Colonic mucosa (tissue), 4 donors: ENCODE data around the gene SH3RF1. TPM values are rescaled to one million over a fixed set of nuclear protein-coding genes. Genes with fewer than 3 reads are reported as not detected.

Experiments used
- DNase-seq: peaks from one replicate; pipeline ENCODE4 v3.0.0-alpha.2; 2020
- H3K27ac ChIP-seq: fragments of 200-600 bp; one replicate; pipeline ENCODE4 v1.8.0; 2021
- H3K27me3 ChIP-seq: fragments of 200-600 bp; one replicate; pipeline ENCODE4 v1.8.0; 2021
- H3K36me3 ChIP-seq: fragments of 200-600 bp; one replicate; pipeline ENCODE4 v1.8.0; 2021
- H3K4me1 ChIP-seq: fragments of 200-600 bp; one replicate; pipeline ENCODE4 v1.8.0; 2021; ENCODE audit warnings: mild to moderate bottlenecking
- H3K4me3 ChIP-seq: fragments of 200-600 bp; one replicate; pipeline ENCODE4 v1.8.0; 2021
- H3K9ac ChIP-seq, 2 donors: one replicate each; pipeline ENCODE4 v1.7.0; 2013; ENCODE audit warnings: control low read depth in 2 of 2, low read depth in 2 of 2, low read length in 2 of 2
- H3K9me3 ChIP-seq: fragments of 200-600 bp; one replicate; pipeline ENCODE4 v1.8.0; 2021
- CTCF ChIP-seq: fragments of 200-600 bp; IDR thresholded peaks from one replicate; pipeline ENCODE4 v1.8.0; 2022; ENCODE audit warnings: antibody characterized with exemption, mild to moderate bottlenecking
- intact Hi-C: fragments of 100-400 bp; cut with DNase I; formaldehyde crosslinking; loops from one replicate; pipeline ENCODE4 v1.14.1; 2022
- total RNA-seq, 2 donors: library from RNA; stranded (reverse); fragmentation: NEBNext Ultra II Directional in 1 of 2; extraction: Animal tissue kit (Norgen Biotek cat#: 25700) in 1 of 2; gene quantifications; one replicate each; pipeline ENCODE4 v1.2.1, GENCODE V29; 2021
- donor health status: healthy.
- donor health status: DM: no; HTN: no; CAD: no.
- donor health status: DM: no; HTN: no; CAD: no.

The SH3RF1 gene
- total RNA-seq, 2 donors from 2014 or later: 50.2 to 77.1 TPM

GRCh38 chr4:169311643-169312365 lies 41.0 kb upstream of the SH3RF1 start:
- Histone ChIP-seq H3K4me3 (no peak overlapping the region), H3K27me3 (no peaks in the 10 kb centered on the region), H3K36me3 (no peaks in the 10 kb centered on the region), H3K9me3 (no peaks in the 10 kb centered on the region), H3K4me1 (peaks cover 6% of the 10 kb centered on the region), H3K27ac (no peak overlapping the region), H3K9ac (no peak overlapping the region)
- DNase-seq: peak; percentile 45
- intact Hi-C loops: no loop called here
- no peak for TF ChIP-seq CTCF

GRCh38 chr4:169309326-169309967 lies 38.7 kb upstream of the SH3RF1 start:
- no peak overlapping the region for H3K4me3 ChIP-seq
- H3K4me1 ChIP-seq: peaks cover 6% of the 10 kb centered on the region
- H3K9me3 ChIP-seq: no peaks in the 10 kb centered on the region
- no peaks in the 10 kb centered on the region for H3K27me3 ChIP-seq
- no peak overlapping the region for H3K9ac ChIP-seq
- H3K36me3 ChIP-seq: no peaks in the 10 kb centered on the region
- TF ChIP-seq CTCF: no peak
- DNase-seq: no peak
- H3K27ac ChIP-seq: no peak overlapping the region
- intact Hi-C loops: no loop called here

GRCh38 chr4:169307576-169307975 lies 36.8 kb upstream of the SH3RF1 start:
- H3K36me3 ChIP-seq: no peaks in the 10 kb centered on the region
- H3K4me3 ChIP-seq: no peak overlapping the region
- H3K27ac ChIP-seq: no peak overlapping the region
- DNase-seq: no peak
- H3K4me1 ChIP-seq: no peaks in the 10 kb centered on the region
- intact Hi-C loops: no loop called here
- H3K9ac ChIP-seq: no peak overlapping the region
- no peaks in the 10 kb centered on the region for H3K9me3 ChIP-seq
- no peaks in the 10 kb centered on the region for H3K27me3 ChIP-seq
- no peak for TF ChIP-seq CTCF

- intact Hi-C loops: no loop called here
- no peaks in the 10 kb centered on the region for H3K4me1 ChIP-seq
- H3K27me3 ChIP-seq: no peaks in the 10 kb centered on the region
- no peaks in the 10 kb centered on the region for H3K9me3 ChIP-seq
- DNase-seq: no peak
- H3K9ac ChIP-seq: no peak overlapping the region
- no peak for TF ChIP-seq CTCF
- no peak overlapping the region for H3K27ac ChIP-seq
- H3K36me3 ChIP-seq: no peaks in the 10 kb centered on the region
- no peak overlapping the region for H3K4me3 ChIP-seq
Measured at GRCh38 chr4:169305651-169306050, 34.9 kb upstream of the SH3RF1 start.

- no peaks in the 10 kb centered on the region for H3K4me1 ChIP-seq
- H3K27ac ChIP-seq: no peak overlapping the region
- TF ChIP-seq CTCF: no peak
- no peaks in the 10 kb centered on the region for H3K27me3 ChIP-seq
- no peaks in the 10 kb centered on the region for H3K9me3 ChIP-seq
- H3K36me3 ChIP-seq: no peaks in the 10 kb centered on the region
- intact Hi-C loops: no loop called here
- no peak overlapping the region for H3K9ac ChIP-seq
- DNase-seq: no peak
- H3K4me3 ChIP-seq: no peak overlapping the region
Measured at GRCh38 chr4:169305173-169305572, 34.4 kb upstream of the SH3RF1 start.
